GM21390 (cell line): ENCODE results near the gene SPTAN1.

ENCODE experiments used
- ATAC-seq: cut with Tn5 transposase; IDR thresholded peaks from one replicate; pipeline ENCODE4 v1.9.1; 2021; ENCODE audit not compliant: unreplicated experiment

SPTAN1 gene

GRCh38 chr9:128595471-128595870 is 43.1 kb downstream of the SPTAN1 start:
- no peak for ATAC-seq

- ATAC-seq: no peak
Measured at GRCh38 chr9:128600099-128600498, 47.7 kb downstream of the SPTAN1 start.

GRCh38 chr9:128603697-128604096 is 51.3 kb downstream of the SPTAN1 start:
- ATAC-seq: no peak

GRCh38 chr9:128607642-128608350 is 55.4 kb downstream of the SPTAN1 start:
- ATAC-seq: no peak

- ATAC-seq: no peak
Measured at GRCh38 chr9:128610897-128611296, 58.5 kb downstream of the SPTAN1 start.

- ATAC-seq: no peak
Measured at GRCh38 chr9:128611600-128612394, 59.4 kb downstream of the SPTAN1 start.

GRCh38 chr9:128614728-128615127 is 62.3 kb downstream of the SPTAN1 start:
- no peak for ATAC-seq

- no peak for ATAC-seq
Measured at GRCh38 chr9:128615571-128615970, 63.2 kb downstream of the SPTAN1 start.

GRCh38 chr9:128617943-128618342 is 65.6 kb downstream of the SPTAN1 start:
- no peak for ATAC-seq

- no peak for ATAC-seq
Measured at GRCh38 chr9:128619127-128619526, 66.7 kb downstream of the SPTAN1 start.

- ATAC-seq: no peak
Measured at GRCh38 chr9:128619779-128620178, 67.4 kb downstream of the SPTAN1 start.

GRCh38 chr9:128621730-128622455 is 69.5 kb downstream of the SPTAN1 start:
- ATAC-seq: no peak

- ATAC-seq: no peak
Measured at GRCh38 chr9:128624566-128624965, 72.2 kb downstream of the SPTAN1 start.

GRCh38 chr9:128625391-128626146 is 73.2 kb downstream of the SPTAN1 start:
- ATAC-seq: no peak

GRCh38 chr9:128626181-128626580 is 73.8 kb downstream of the SPTAN1 start:
- no peak for ATAC-seq

GRCh38 chr9:128627127-128627715 is 74.8 kb downstream of the SPTAN1 start:
- no peak for ATAC-seq

- no peak for ATAC-seq
Measured at GRCh38 chr9:128627906-128628305, 75.5 kb downstream of the SPTAN1 start.

GRCh38 chr9:128628471-128629048 is 76.2 kb downstream of the SPTAN1 start:
- no peak for ATAC-seq

GRCh38 chr9:128629136-128629535 is 76.7 kb downstream of the SPTAN1 start:
- no peak for ATAC-seq

GRCh38 chr9:128629852-128630545 is 77.6 kb downstream of the SPTAN1 start:
- no peak for ATAC-seq
